ENCODE measurements around the gene GLT8D2.

DNA sequence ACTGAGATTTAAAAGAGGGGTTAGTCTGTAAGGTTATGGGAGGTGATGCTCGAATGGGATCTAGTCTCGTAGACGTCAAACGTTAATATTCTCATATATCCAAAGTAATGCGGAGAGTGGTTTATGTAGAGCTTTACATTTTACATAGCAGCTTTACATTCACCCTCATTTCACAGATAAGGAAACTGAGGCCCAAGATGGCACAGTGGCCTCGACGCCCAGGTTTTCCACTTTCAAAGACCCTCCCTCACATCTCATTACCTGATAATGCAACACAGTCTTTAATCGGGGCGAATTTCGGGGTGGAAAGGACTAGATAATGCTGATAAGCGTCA, 84.8 kb downstream of the GLT8D2 start:
- TF ChIP-seq, protein P1, sequence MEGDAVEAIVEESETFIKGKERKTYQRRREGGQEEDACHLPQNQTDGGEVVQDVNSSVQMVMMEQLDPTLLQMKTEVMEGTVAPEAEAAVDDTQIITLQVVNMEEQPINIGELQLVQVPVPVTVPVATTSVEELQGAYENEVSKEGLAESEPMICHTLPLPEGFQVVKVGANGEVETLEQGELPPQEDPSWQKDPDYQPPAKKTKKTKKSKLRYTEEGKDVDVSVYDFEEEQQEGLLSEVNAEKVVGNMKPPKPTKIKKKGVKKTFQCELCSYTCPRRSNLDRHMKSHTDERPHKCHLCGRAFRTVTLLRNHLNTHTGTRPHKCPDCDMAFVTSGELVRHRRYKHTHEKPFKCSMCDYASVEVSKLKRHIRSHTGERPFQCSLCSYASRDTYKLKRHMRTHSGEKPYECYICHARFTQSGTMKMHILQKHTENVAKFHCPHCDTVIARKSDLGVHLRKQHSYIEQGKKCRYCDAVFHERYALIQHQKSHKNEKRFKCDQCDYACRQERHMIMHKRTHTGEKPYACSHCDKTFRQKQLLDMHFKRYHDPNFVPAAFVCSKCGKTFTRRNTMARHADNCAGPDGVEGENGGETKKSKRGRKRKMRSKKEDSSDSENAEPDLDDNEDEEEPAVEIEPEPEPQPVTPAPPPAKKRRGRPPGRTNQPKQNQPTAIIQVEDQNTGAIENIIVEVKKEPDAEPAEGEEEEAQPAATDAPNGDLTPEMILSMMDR (IDR thresholded peaks at IDR 0.05), result no peak
- TF ChIP-seq POLR2AphosphoS5 (IDR thresholded peaks at IDR 0.05) (no peak), EP300 (IDR thresholded peaks at IDR 0.05) (no peak)
